GM23338 (cell line): Measurements from ENCODE around the gene TSPAN4.

ENCODE experiments used
- CREB1 ChIP-seq: fragments of 250-450 bp; sonication (Bioruptor Pico); IDR thresholded peaks from 2 replicates; pipeline ENCODE4 v1.5.0; 2020; ENCODE audit warnings: low read depth, mild to moderate bottlenecking, moderate library complexity
- CTCF ChIP-seq, 2 experiments: fragments of 200-600 bp in 1 of 2; sonication (generic) in 1 of 2; conservative IDR thresholded peaks; 2 replicates each; pipeline versions ENCODE4 v1.5.1 to v1.6.1; 2016 to 2017; ENCODE audit warnings: antibody characterized with exemption in 2 of 2, low read depth in 2 of 2, mild to moderate bottlenecking in 2 of 2, moderate library complexity in 1 of 2
- POLR2AphosphoS5 ChIP-seq: IDR thresholded peaks from 2 replicates; pipeline ENCODE4 v1.6.1; 2016; ENCODE audit warnings: antibody characterized with exemption, low read depth
- REST ChIP-seq: IDR thresholded peaks from one replicate; pipeline ENCODE4 v1.6.1; 2018; ENCODE audit warnings: antibody characterized with exemption; ENCODE audit not compliant: unreplicated experiment
- ZNF114 ChIP-seq: fragments of 250-450 bp; sonication (Bioruptor Pico); IDR thresholded peaks from 2 replicates; pipeline ENCODE4 v1.5.0; 2020; ENCODE audit warnings: mild to moderate bottlenecking, moderate library complexity

DNA sequence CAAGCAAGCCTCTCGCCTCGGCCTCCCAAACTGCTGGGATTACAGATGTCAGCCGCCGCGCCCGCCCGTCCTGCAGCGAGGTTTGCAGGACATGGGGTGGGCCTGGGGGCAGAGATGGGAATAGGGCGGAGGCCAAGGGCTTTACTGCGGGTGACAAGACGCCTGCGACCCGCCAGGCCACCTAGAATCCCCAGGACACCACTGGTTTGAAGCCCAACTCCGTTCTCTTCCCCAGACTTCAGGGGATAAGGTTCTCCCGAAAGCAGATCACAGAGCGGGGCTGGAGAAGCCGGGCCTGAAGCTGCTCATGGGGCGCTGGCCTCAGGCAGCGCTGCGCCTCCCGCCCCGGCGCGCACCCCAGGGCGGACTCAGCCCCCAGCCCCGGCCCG, 677 bp upstream of the TSPAN4 start:
- TF ChIP-seq POLR2AphosphoS5 (no peak), CTCF (conservative IDR thresholded peaks at IDR 0.05; ENCODE audit: low read depth in 2 of 2) (no peak), CREB1 (no peak), ZNF114 (CRISPR knock-in tag) (no peak), REST (no peak)
